Measurements from ENCODE around the gene C2CD2. TPM values are rescaled to one million over a fixed set of nuclear protein-coding genes. Genes with fewer than 3 reads are reported as not detected.

The C2CD2 gene
- total and polyA plus RNA-seq, 2 of the 4 experiments (the other 2 are of a cell fraction), result 15.6 to 25.3 TPM

GRCh38 chr21:41953249-41953830 is 478 bp downstream of the C2CD2 start:
- peaks cover 28% of the 10 kb centered on the region for H3K4me1 ChIP-seq (ENCODE audit: control insufficient read depth, insufficient read depth, low read length)
- H3K27ac ChIP-seq (ENCODE audit: insufficient read depth, low read length), result peak overlapping the region; percentile 63; the same call in 1 of the 2 replicates
- H3K23ac ChIP-seq (ENCODE audit: low read depth, low read length), result peak overlapping the region; percentile 53
- peak overlapping the region; percentile 86 for H2AFZ ChIP-seq (replicated peaks; ENCODE audit: low read length, poor library complexity)
- in situ Hi-C loops (cut with MboI; ENCODE audit: low sequenced_read_pairs), result no loop called here
- no peaks in the 10 kb centered on the region for H3K9me3 ChIP-seq (ENCODE audit: control insufficient read depth, insufficient read depth, low read length)
- H4K8ac ChIP-seq (ENCODE audit: low read depth in 2 of 2, low read length in 2 of 2), result peak overlapping the region in 1 of 2 experiments; percentile 8; a peak in 1 of 4 replicates
- 0 out of 2 replicates have a peak overlapping the region, but pooled peaks have one; percentile 41 for H3K56ac ChIP-seq (ENCODE audit: extremely low read depth, insufficient read depth, low read length)
- no peak overlapping the region for H4K5ac ChIP-seq (ENCODE audit: low read depth, low read length)
- 0 out of 2 replicates have a peak, but pooled peaks have one; percentile 12 for TF ChIP-seq MXI1 (IDR thresholded peaks at IDR 0.05; ENCODE audit: borderline replicate concordance, low read depth, low read length)
- TF ChIP-seq BHLHE40 (IDR thresholded peaks at IDR 0.05; ENCODE audit: low read depth, low read length), result no peak
- ATAC-seq (ENCODE audit: low read depth), result peak; percentile 45
- DNase-seq, result no peak
- dilution Hi-C loops (cut with HindIII; ENCODE audit: low sequenced_read_pairs, unreplicated experiment), result no loop called here
- H3K79me1 ChIP-seq (ENCODE audit: low read depth in 1 of 2, low read length in 2 of 2), result peaks cover 32 to 60% of the 10 kb centered on the region in 2 experiments
- peak overlapping the region; percentile 32; the same call in 1 of the 2 replicates for H3K4ac ChIP-seq (ENCODE audit: low read depth, low read length)
- peak overlapping the region; percentile 74 for H2AK9ac ChIP-seq (replicated peaks; ENCODE audit: low read depth, low read length, poor library complexity)
- H2BK5ac ChIP-seq (ENCODE audit: low read depth, low read length, poor library complexity, severe bottlenecking), result peak overlapping the region; percentile 74
- peak overlapping the region; percentile 35; the same call in 1 of the 2 replicates for H4K91ac ChIP-seq (ENCODE audit: insufficient read depth, low read depth, low read length)
- CTCF ChIA-PET, result interaction anchor here (0.5 to 0.7 kb wide), 2 partner anchors 30 to 43 kb away, joined by 3 to 4 read pairs; no protein-coding TSS in a partner anchor
- 1% methylated on average over 44 of the region's 67 CpGs; no CpG with 5 or more reads in 1 of the 2 experiments for WGBS, 2 experiments (ENCODE audit: extremely low coverage in 2 of 2, insufficient read length in 1 of 2)
- H3K4me3 ChIP-seq (ENCODE audit: insufficient read depth, low read depth, low read length), result peak overlapping the region; percentile 92
- no peaks in the 10 kb centered on the region for H3K27me3 ChIP-seq (ENCODE audit: control insufficient read depth, insufficient read depth, low read length)
- H3K9me1 ChIP-seq (ENCODE audit: insufficient read depth, low read length), result peaks cover 41% of the 10 kb centered on the region
- peak overlapping the region; percentile 78 for H3K9ac ChIP-seq (ENCODE audit: low read depth, low read length)
- 0 out of 2 replicates have a peak overlapping the region, but pooled peaks have one; percentile 31 for H3K18ac ChIP-seq (ENCODE audit: low read depth, low read length)
- peak overlapping the region; percentile 81 for H3K4me2 ChIP-seq (ENCODE audit: low read depth, low read length)
- H2BK15ac ChIP-seq (ENCODE audit: low read depth, low read length), result no peak overlapping the region
- BruUV-seq (replicated peaks), result no TSS peak
- H2AK5ac ChIP-seq (ENCODE audit: low read depth, low read length), result peak overlapping the region; percentile 71; the same call in 1 of the 2 replicates
- peak overlapping the region; percentile 41; the same call in 1 of the 2 replicates for H2BK120ac ChIP-seq (ENCODE audit: low read depth, low read length)
- peak overlapping the region; percentile 68; the same call in 1 of the 2 replicates for H3K14ac ChIP-seq (replicated peaks; ENCODE audit: low read depth, low read length)
- POLR2A ChIA-PET (ENCODE audit: unreplicated experiment), result no interaction called here
- intact Hi-C loops (cut with micrococcal nuclease), result loop anchor here (5.0 kb wide), 1 partner anchor 144 kb away; no protein-coding TSS in a partner anchor
- H2BK20ac ChIP-seq (ENCODE audit: low read depth, low read length), result no peak overlapping the region
- peaks cover 5% of the 10 kb centered on the region; the same call in 1 of the 2 replicates for H3K36me3 ChIP-seq (ENCODE audit: control insufficient read depth, insufficient read depth, low read length)
- H4K20me1 ChIP-seq (ENCODE audit: insufficient read depth, low read length), result peaks cover 23% of the 10 kb centered on the region
